Trophoblast cell (in vitro differentiated cells and primary cell): ENCODE results near the gene CCNY.
A peak's percentile ranks its signal among the peaks of the same experiment; 100 is the strongest.
"Not testable (repeated sequence)": the region's sequence is repeated elsewhere in the genome, so short reads cannot be mapped to it uniquely, and the experiment has no call there.

Experiments used
- DNase-seq, 2 donors: peaks; one replicate each; pipeline ENCODE4 v3.0.0-alpha.2; 2016
- H2AFZ ChIP-seq: 2 replicates; pipeline ENCODE4 v1.6.1; 2013; ENCODE audit warnings: low read length, moderate library complexity, mild to moderate bottlenecking; ENCODE audit not compliant: insufficient read depth, poor library complexity
- H2AK5ac ChIP-seq: 2 replicates; pipeline ENCODE4 v1.6.1; 2013; ENCODE audit warnings: mild to moderate bottlenecking, low read length
- H2BK120ac ChIP-seq: 2 replicates; pipeline ENCODE4 v1.6.1; 2013; ENCODE audit warnings: low read length, mild to moderate bottlenecking, moderate library complexity; ENCODE audit not compliant: insufficient read depth, poor library complexity
- H2BK12ac ChIP-seq: 2 replicates; pipeline ENCODE4 v1.6.1; 2013; ENCODE audit warnings: mild to moderate bottlenecking, low read length, moderate library complexity
- H2BK5ac ChIP-seq: 2 replicates; pipeline ENCODE4 v1.6.1; 2013; ENCODE audit warnings: low read length, low read depth, moderate library complexity, mild to moderate bottlenecking; ENCODE audit not compliant: poor library complexity
- H3K14ac ChIP-seq: 2 replicates; pipeline ENCODE4 v1.6.1; 2013; ENCODE audit warnings: mild to moderate bottlenecking, low read length
- H3K18ac ChIP-seq: 2 replicates; pipeline ENCODE4 v1.6.1; 2013; ENCODE audit warnings: mild to moderate bottlenecking, low read length
- H3K23ac ChIP-seq: 2 replicates; pipeline ENCODE4 v1.6.1; 2013; ENCODE audit warnings: low read length
- H3K27ac ChIP-seq: 2 replicates; pipeline ENCODE4 v1.5.1; 2013; ENCODE audit warnings: low read depth, mild to moderate bottlenecking, inconsistent platforms, low read length, moderate library complexity
- H3K27me3 ChIP-seq: 2 replicates; pipeline ENCODE4 v1.6.1; 2013; ENCODE audit warnings: inconsistent platforms, mild to moderate bottlenecking, low read length, moderate library complexity; ENCODE audit not compliant: insufficient read depth
- H3K36me3 ChIP-seq, 2 experiments: 1 replicate in 1 of 2; 2 replicates in 1 of 2; pipeline ENCODE4 v1.6.1; 2013; ENCODE audit warnings: low read length in 2 of 2, mild to moderate bottlenecking in 2 of 2, moderate library complexity in 1 of 2; ENCODE audit not compliant: insufficient read depth in 2 of 2, control insufficient read depth in 1 of 2
- H3K4ac ChIP-seq: 2 replicates; pipeline ENCODE4 v1.6.1; 2013; ENCODE audit warnings: low read depth, mild to moderate bottlenecking, low read length, moderate library complexity
- H3K4me1 ChIP-seq, 2 experiments: 1 replicate in 1 of 2; 2 replicates in 1 of 2; pipeline ENCODE4 v1.6.1; 2013; ENCODE audit warnings: low read length in 2 of 2, mild to moderate bottlenecking in 2 of 2, moderate library complexity in 1 of 2; ENCODE audit not compliant: insufficient read depth in 2 of 2, control insufficient read depth in 1 of 2
- H3K4me2 ChIP-seq: 2 replicates; pipeline ENCODE4 v1.6.1; 2013; ENCODE audit warnings: inconsistent platforms, mild to moderate bottlenecking, low read length, moderate library complexity
- H3K4me3 ChIP-seq: 2 replicates; pipeline ENCODE4 v1.5.1; 2013; ENCODE audit warnings: mild to moderate bottlenecking, low read depth, low read length, inconsistent platforms
- H3K79me1 ChIP-seq: one replicate; pipeline ENCODE4 v1.6.1; 2013; ENCODE audit warnings: low read length
- H3K79me2 ChIP-seq: 2 replicates; pipeline ENCODE4 v1.6.1; 2013; ENCODE audit warnings: low read length, mild to moderate bottlenecking; ENCODE audit not compliant: control insufficient read depth, insufficient read depth, poor library complexity
- H3K9ac ChIP-seq: 2 replicates; pipeline ENCODE4 v1.6.1; 2013; ENCODE audit warnings: mild to moderate bottlenecking, low read length
- H3K9me3 ChIP-seq: 2 replicates; pipeline ENCODE4 v1.6.1; 2013; ENCODE audit warnings: low read depth, mild to moderate bottlenecking, control low read depth, inconsistent platforms, low read length; ENCODE audit not compliant: insufficient read depth
- H4K12ac ChIP-seq: 2 replicates; pipeline ENCODE4 v1.6.1; 2013; ENCODE audit warnings: low read depth, mild to moderate bottlenecking, low read length, moderate library complexity
- H4K8ac ChIP-seq: 2 replicates; pipeline ENCODE4 v1.6.1; 2013; ENCODE audit warnings: low read depth, mild to moderate bottlenecking, low read length, moderate library complexity
- H4K91ac ChIP-seq: one replicate; pipeline ENCODE4 v1.6.1; 2013; ENCODE audit warnings: low read depth, mild to moderate bottlenecking, low read length, moderate library complexity
- WGBS: extraction: QIAGEN DNeasy Blood & Tissue Kit; methylation state at CpG from one replicate; pipeline ENCODE4 v1.1.7; 2013; ENCODE audit warnings: missing lambda C conversion rate; ENCODE audit not compliant: insufficient read length, insufficient coverage; ENCODE audit errors: extremely low coverage; 5-methylcytosine and 5-hydroxymethylcytosine counted together

The CCNY gene

GRCh38 chr10:35398908-35399307 lies 62.6 kb downstream of the CCNY start:
- Histone ChIP-seq H3K9me3 (peaks cover 2% of the 10 kb centered on the region), H3K18ac (peak overlapping the region; percentile 46), H3K23ac (no peak overlapping the region), H2AFZ (peak overlapping the region; percentile 30), H2BK12ac (no peak overlapping the region), H3K4ac (no peak overlapping the region), H3K79me2 (peaks cover 1% of the 10 kb centered on the region), H3K9ac (no peak overlapping the region), H2BK5ac (no peak overlapping the region), H4K8ac (no peak overlapping the region), H4K91ac (no peak overlapping the region), H3K27ac (no peak overlapping the region), H3K4me2 (no peak overlapping the region), H3K27me3 (no peaks in the 10 kb centered on the region), H2BK120ac (no peak overlapping the region), H3K14ac (no peak overlapping the region), H4K12ac (no peak overlapping the region), H3K79me1 (no peaks in the 10 kb centered on the region), H3K4me3 (no peak overlapping the region), H3K36me3 (no peaks in the 10 kb centered on the region), H3K4me1 (peaks cover 5 to 6% of the 10 kb centered on the region in 2 experiments), H2AK5ac (no peak overlapping the region)
- WGBS: no CpG with 5 or more reads among the region's 7 CpGs
- DNase-seq: no peak

- Histone ChIP-seq H3K9ac (no peak overlapping the region), H3K4ac (no peak overlapping the region), H4K8ac (no peak overlapping the region), H3K9me3 (peaks cover 2% of the 10 kb centered on the region), H3K36me3 (no peaks in the 10 kb centered on the region), H3K18ac (peak overlapping the region; percentile 46), H2BK5ac (no peak overlapping the region), H3K4me1 (peaks cover 5 to 6% of the 10 kb centered on the region in 2 experiments), H2AFZ (peak overlapping the region; percentile 50), H3K23ac (no peak overlapping the region), H3K14ac (no peak overlapping the region), H4K91ac (no peak overlapping the region), H3K79me2 (peaks cover 1% of the 10 kb centered on the region), H3K4me3 (no peak overlapping the region), H3K4me2 (no peak overlapping the region), H3K27ac (no peak overlapping the region), H2BK120ac (no peak overlapping the region), H4K12ac (no peak overlapping the region), H2AK5ac (no peak overlapping the region), H2BK12ac (no peak overlapping the region), H3K27me3 (no peaks in the 10 kb centered on the region), H3K79me1 (no peaks in the 10 kb centered on the region)
- no peak for DNase-seq
- no CpG with 5 or more reads among the region's 6 CpGs for WGBS
Observed at GRCh38 chr10:35399414-35400009, 63.2 kb downstream of the CCNY start.

GRCh38 chr10:35400595-35401268 lies 64.4 kb downstream of the CCNY start:
- H3K9me3 ChIP-seq: peaks cover 2% of the 10 kb centered on the region
- H4K12ac ChIP-seq: no peak overlapping the region
- no peak overlapping the region for H3K27ac ChIP-seq
- H2BK5ac ChIP-seq: no peak overlapping the region
- no peak overlapping the region for H3K14ac ChIP-seq
- H3K18ac ChIP-seq: no peak overlapping the region
- no CpG with 5 or more reads among the region's 8 CpGs for whole genome bisulfite sequencing
- H2BK120ac ChIP-seq: no peak overlapping the region
- no peak overlapping the region for H3K23ac ChIP-seq
- no peak overlapping the region for H3K4ac ChIP-seq
- H2AFZ ChIP-seq: no peak overlapping the region
- H3K36me3 ChIP-seq: no peaks in the 10 kb centered on the region
- no peak overlapping the region for H3K9ac ChIP-seq
- no peak overlapping the region for H2AK5ac ChIP-seq
- DNase-seq: no peak
- peaks cover 1% of the 10 kb centered on the region for H3K79me2 ChIP-seq
- no peaks in the 10 kb centered on the region for H3K79me1 ChIP-seq
- no peak overlapping the region for H4K8ac ChIP-seq
- H3K4me3 ChIP-seq: no peak overlapping the region
- H4K91ac ChIP-seq: no peak overlapping the region
- no peak overlapping the region for H3K4me2 ChIP-seq
- H2BK12ac ChIP-seq: no peak overlapping the region
- H3K27me3 ChIP-seq: no peaks in the 10 kb centered on the region
- peaks cover 5 to 6% of the 10 kb centered on the region in 2 experiments for H3K4me1 ChIP-seq

- H3K4me1 ChIP-seq, H3K27ac ChIP-seq, H3K79me2 ChIP-seq, H3K27me3 ChIP-seq, H3K79me1 ChIP-seq, H4K12ac ChIP-seq, H4K8ac ChIP-seq, H2AK5ac ChIP-seq, H3K36me3 ChIP-seq, H3K4me3 ChIP-seq, H3K18ac ChIP-seq, H3K9ac ChIP-seq, DNase-seq, H3K14ac ChIP-seq, H3K4ac ChIP-seq, H3K9me3 ChIP-seq, H2BK12ac ChIP-seq, H2AFZ ChIP-seq, H2BK5ac ChIP-seq, H4K91ac ChIP-seq, H3K23ac ChIP-seq, H2BK120ac ChIP-seq, H3K4me2 ChIP-seq: not testable (repeated sequence)
- no CpG with 5 or more reads among the region's 5 CpGs for WGBS
Observed at GRCh38 chr10:35403491-35403890, 67.2 kb downstream of the CCNY start.
